ENCODE results near the gene LGSN. TPM values are rescaled to one million over a fixed set of nuclear protein-coding genes. Genes with fewer than 3 reads are reported as not detected.
"Not testable (repeated sequence)": the region's sequence is repeated elsewhere in the genome, so short reads cannot be mapped to it uniquely, and the experiment has no call there.

LGSN gene, protein sequence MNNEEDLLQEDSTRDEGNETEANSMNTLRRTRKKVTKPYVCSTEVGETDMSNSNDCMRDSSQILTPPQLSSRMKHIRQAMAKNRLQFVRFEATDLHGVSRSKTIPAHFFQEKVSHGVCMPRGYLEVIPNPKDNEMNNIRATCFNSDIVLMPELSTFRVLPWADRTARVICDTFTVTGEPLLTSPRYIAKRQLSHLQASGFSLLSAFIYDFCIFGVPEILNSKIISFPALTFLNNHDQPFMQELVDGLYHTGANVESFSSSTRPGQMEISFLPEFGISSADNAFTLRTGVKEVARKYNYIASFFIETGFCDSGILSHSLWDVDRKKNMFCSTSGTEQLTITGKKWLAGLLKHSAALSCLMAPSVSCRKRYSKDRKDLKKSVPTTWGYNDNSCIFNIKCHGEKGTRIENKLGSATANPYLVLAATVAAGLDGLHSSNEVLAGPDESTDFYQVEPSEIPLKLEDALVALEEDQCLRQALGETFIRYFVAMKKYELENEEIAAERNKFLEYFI
- not detected for total RNA-seq

DNA sequence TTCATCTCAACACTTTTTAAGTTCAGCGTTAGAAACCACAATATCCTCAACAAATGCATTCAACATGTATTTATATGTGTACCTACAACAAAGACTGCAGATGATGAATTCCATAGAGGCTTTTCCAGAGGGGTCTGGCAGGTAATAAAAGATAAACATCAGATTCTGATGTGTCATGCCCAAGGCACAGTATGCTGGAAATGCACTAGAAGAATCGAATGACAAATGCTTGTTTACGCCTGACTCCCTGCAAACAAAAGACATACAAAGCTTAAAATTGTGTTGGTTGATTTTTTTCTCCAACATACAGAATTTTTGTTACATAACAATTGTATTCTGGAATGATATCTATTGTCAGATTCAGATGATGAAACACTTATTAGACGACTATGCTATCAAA is at the start of gene LGSN:
Gene LGSN, minus strand, starts transcription at position 45 of the 400 bp plus-strand sequence. Its CDS starts 40 bp downstream, at position 5.
- in situ Hi-C loops (cut with MboI; ENCODE audit: low sequenced_read_pairs in 4 of 4) = no loop called here
- Histone ChIP-seq H3K4me3 (no peak within 1 kb of the TSS), H3K27ac (no peak within 1 kb of the TSS), H3K4me1 (no peaks in the 10 kb centered on the region), H3K27me3 (no peaks in the 10 kb centered on the region), H3K9me3 (no peaks in the 10 kb centered on the region), H3K36me3 (no peaks in the 10 kb centered on the region)
- no peak for DNase-seq
- ATAC-seq = no peak
- intact Hi-C loops (cut with DNase I; ENCODE audit: low total_unique reads) = no loop called here
- TF ChIP-seq, protein P1, sequence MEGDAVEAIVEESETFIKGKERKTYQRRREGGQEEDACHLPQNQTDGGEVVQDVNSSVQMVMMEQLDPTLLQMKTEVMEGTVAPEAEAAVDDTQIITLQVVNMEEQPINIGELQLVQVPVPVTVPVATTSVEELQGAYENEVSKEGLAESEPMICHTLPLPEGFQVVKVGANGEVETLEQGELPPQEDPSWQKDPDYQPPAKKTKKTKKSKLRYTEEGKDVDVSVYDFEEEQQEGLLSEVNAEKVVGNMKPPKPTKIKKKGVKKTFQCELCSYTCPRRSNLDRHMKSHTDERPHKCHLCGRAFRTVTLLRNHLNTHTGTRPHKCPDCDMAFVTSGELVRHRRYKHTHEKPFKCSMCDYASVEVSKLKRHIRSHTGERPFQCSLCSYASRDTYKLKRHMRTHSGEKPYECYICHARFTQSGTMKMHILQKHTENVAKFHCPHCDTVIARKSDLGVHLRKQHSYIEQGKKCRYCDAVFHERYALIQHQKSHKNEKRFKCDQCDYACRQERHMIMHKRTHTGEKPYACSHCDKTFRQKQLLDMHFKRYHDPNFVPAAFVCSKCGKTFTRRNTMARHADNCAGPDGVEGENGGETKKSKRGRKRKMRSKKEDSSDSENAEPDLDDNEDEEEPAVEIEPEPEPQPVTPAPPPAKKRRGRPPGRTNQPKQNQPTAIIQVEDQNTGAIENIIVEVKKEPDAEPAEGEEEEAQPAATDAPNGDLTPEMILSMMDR (IDR thresholded peaks at IDR 0.05 in 4 of 5, conservative IDR thresholded peaks at IDR 0.05 in 1 of 5) = no peak
- no peak for TF ChIP-seq POLR2A (IDR thresholded peaks at IDR 0.05)

DNA sequence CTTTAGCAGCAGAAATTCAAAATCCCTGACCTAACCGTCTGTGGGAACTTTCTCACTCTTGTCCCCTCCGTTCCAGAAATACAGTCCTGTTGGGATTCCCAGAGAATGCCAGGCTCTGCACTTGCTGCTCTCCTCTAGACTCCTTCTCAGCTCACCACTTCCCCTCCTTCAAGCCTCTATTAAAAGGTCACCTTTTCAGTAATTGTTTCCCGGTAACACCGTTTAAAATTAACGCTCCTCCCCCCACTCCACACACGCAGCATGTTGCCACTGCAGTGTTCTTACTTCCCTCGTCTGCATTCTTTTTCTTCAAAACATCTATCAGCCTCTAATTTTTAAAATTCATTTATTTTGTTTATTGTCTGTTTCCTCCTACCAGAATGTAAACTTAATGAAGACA is 48.6 kb upstream of the LGSN start:
- DNase-seq = no peak
- TF ChIP-seq, protein P1 (IDR thresholded peaks at IDR 0.05 in 4 of 5, conservative IDR thresholded peaks at IDR 0.05 in 1 of 5) = no peak
- TF ChIP-seq POLR2A (IDR thresholded peaks at IDR 0.05) = no peak
- in situ Hi-C loops (cut with MboI; ENCODE audit: low sequenced_read_pairs in 4 of 4) (no loop called here), intact Hi-C loops (cut with DNase I; ENCODE audit: low total_unique reads) (no loop called here)
- no peaks in the 10 kb centered on the region for H3K36me3 ChIP-seq
- no peak for ATAC-seq
- H3K27ac ChIP-seq = no peak overlapping the region
- no peaks in the 10 kb centered on the region for H3K27me3 ChIP-seq
- no peak overlapping the region for H3K4me3 ChIP-seq
- peaks cover 0 to 3% (median 0%) of the 10 kb centered on the region in 3 donors for H3K9me3 ChIP-seq
- no peaks in the 10 kb centered on the region for H3K4me1 ChIP-seq

DNA sequence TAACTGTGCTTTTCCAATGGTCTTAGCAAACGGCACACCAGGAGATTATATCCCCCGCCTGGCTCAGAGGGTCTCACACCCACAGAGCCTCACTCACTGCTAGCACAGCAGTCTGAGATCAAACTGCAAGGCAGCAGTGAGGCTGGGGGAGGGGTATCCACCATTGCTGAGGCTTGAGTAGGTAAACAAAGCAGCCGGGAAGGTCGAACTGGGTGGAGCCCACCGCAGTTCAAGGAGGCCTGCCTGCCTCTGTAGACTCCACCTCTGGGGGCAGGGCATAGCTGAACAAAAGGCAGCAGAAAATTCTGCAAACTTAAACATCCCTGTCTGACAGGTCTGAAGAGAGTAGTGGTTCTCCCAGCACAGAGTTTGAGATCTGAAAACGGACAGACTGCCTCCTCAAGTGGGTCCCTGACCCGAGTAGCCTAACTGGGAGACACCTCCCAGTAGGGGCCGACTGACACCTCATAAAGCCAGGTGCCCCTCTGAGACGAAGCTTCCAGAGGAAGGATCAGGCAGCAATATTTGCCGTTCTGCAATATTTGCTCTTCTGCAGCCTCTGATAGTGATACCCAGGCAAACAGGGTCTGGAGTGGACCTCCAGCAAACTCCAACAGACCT is 42.8 kb upstream of the LGSN start:
- DNase-seq; in situ Hi-C loops (cut with MboI; ENCODE audit: low sequenced_read_pairs in 4 of 4); H3K36me3 ChIP-seq; H3K4me3 ChIP-seq; H3K4me1 ChIP-seq; H3K27me3 ChIP-seq; intact Hi-C loops (cut with DNase I; ENCODE audit: low total_unique reads); H3K27ac ChIP-seq; ATAC-seq; H3K9me3 ChIP-seq: not testable (repeated sequence)

DNA sequence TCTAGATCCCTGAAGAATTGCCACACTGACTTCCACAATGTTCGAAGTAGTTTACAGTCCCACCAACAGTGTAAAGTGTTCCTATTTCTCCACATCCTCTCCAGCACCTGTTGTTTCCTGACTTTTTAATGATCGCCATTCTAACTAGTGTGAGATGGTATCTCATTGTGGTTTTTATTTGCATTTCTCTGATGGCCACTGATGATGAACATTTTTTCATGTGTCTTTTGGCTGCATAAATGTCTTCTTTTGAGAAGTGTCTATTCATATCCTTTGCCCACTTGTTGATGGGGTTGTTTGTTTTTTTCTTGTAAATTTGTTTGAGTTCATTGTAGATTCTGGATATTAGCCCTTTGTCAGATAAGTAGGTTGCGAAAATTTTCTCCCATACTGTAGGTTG is 37.6 kb upstream of the LGSN start:
- H3K36me3 ChIP-seq; DNase-seq; H3K9me3 ChIP-seq; ATAC-seq; H3K4me3 ChIP-seq; H3K27ac ChIP-seq; H3K27me3 ChIP-seq; intact Hi-C loops (cut with DNase I; ENCODE audit: low total_unique reads): not testable (repeated sequence)
- in situ Hi-C loops (cut with MboI; ENCODE audit: low sequenced_read_pairs in 4 of 4) = loop anchor here in 3 of 4 donors (10.0 kb wide), 2 partner anchors 237 to 407 kb away; no protein-coding TSS in a partner anchor
- H3K4me1 ChIP-seq = peaks cover 0 to 11% of the 10 kb centered on the region in 2 donors

DNA sequence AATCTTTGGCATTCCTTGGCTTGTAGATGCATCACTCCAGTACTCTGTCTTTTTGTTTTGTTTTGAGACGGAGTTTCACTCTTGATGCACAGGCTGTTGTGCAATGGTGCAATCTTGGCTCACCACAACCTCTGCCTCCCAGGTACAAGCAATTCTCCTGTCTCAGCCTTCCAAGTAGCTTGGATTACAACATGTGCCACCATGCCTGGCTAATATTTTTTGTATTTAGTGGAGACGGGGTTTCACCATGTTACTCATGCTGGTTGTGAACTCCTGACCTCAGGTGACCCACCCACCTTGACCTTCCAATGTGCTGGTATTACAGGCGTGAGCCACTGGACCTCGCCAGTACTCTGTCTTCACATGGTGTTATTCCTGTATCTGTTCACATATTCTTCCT is 35.8 kb upstream of the LGSN start:
- intact Hi-C loops (cut with DNase I; ENCODE audit: low total_unique reads) = no loop called here

More for the DNA sequence above, 35.8 kb upstream of the LGSN start:
- Histone ChIP-seq H3K27me3 (no peaks in the 10 kb centered on the region), H3K36me3 (no peaks in the 10 kb centered on the region), H3K27ac (no peak overlapping the region), H3K9me3 (no peaks in the 10 kb centered on the region), H3K4me1 (peaks cover 0 to 11% of the 10 kb centered on the region in 2 donors), H3K4me3 (no peak overlapping the region)
- ATAC-seq (no peak), DNase-seq (no peak)
- TF ChIP-seq, protein P1 (IDR thresholded peaks at IDR 0.05 in 4 of 5, conservative IDR thresholded peaks at IDR 0.05 in 1 of 5) = no peak
- TF ChIP-seq POLR2A (IDR thresholded peaks at IDR 0.05) = no peak
- in situ Hi-C loops (cut with MboI; ENCODE audit: low sequenced_read_pairs in 4 of 4) = loop anchor here in 3 of 4 donors (10.0 kb wide), 2 partner anchors 239 to 409 kb away; no protein-coding TSS in a partner anchor

Measured in gastrocnemius medialis (tissue), 4 donors.